Lower leg skin (tissue), 4 donors: ENCODE results near the gene NAPG. TPM values are rescaled to one million over a fixed set of nuclear protein-coding genes. Genes with fewer than 3 reads are reported as not detected.

Experiments
- DNase-seq, 2 donors: peaks; one replicate each; pipeline ENCODE4 v3.0.0-alpha.2; 2019; ENCODE audit warnings: low spot score in 2 of 2
- H3K4me3 ChIP-seq: fragments of 200-600 bp; sonication (generic); 2 replicates; pipeline ENCODE4 v1.5.1; 2017; ENCODE audit warnings: mild to moderate bottlenecking, low read depth; ENCODE audit not compliant: poor library complexity, severe bottlenecking
- POLR2A ChIP-seq, 2 donors: fragments of 450-650 bp; IDR thresholded peaks; one replicate each; pipeline ENCODE4 v1.6.1; 2016 to 2017; ENCODE audit warnings: antibody characterized with exemption in 2 of 2, mild to moderate bottlenecking in 1 of 2, moderate library complexity in 1 of 2
- WGBS, 2 donors: methylation state at CpG; one replicate each; pipeline ENCODE4 v1.1.5; 2018; 5-methylcytosine and 5-hydroxymethylcytosine counted together
- intact Hi-C: fragments of 100-400 bp; cut with DNase I; formaldehyde crosslinking; loops from one replicate; pipeline ENCODE4 v1.15.0; 2023; ENCODE audit warnings: low total_unique reads
- total RNA-seq, 4 donors: library from RNA; depleted of rRNA; stranded (reverse); fragments of >200 nt; gene quantifications; one replicate each; pipeline ENCODE4 v1.1.0, GENCODE V29; 2016
- TF ChIP-seq, protein P1 (sequence below), 3 donors: fragments of 450-650 bp; IDR thresholded peaks; one replicate each; pipeline ENCODE4 v1.5.1; 2016; ENCODE audit warnings: antibody characterized with exemption in 3 of 3, mild to moderate bottlenecking in 3 of 3, moderate library complexity in 2 of 3

NAPG gene
- total RNA-seq, 4 donors from 2014 or later = 15.6 to 25.7 (median 22.0) TPM

DNA sequence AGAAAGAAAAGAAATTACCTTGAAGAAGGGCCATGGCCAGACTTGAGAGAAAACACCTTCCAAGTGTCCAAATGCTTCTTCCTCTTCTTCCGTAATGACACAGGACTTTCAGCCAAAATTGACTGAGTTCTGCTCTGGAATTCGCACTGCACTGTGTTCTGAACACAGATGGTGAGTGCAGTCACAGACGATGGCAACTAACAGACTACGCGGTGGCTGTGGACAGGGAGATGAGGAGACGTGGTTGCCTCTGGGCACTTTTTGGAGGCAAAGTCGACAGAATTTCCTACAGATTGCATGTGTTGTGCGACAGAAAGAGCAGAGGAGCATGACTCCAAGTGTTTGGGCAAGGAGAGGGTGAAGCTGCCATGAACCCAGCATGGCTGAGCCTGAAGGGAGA lies 4.3 kb upstream of the NAPG start:
- TF ChIP-seq, protein P1, sequence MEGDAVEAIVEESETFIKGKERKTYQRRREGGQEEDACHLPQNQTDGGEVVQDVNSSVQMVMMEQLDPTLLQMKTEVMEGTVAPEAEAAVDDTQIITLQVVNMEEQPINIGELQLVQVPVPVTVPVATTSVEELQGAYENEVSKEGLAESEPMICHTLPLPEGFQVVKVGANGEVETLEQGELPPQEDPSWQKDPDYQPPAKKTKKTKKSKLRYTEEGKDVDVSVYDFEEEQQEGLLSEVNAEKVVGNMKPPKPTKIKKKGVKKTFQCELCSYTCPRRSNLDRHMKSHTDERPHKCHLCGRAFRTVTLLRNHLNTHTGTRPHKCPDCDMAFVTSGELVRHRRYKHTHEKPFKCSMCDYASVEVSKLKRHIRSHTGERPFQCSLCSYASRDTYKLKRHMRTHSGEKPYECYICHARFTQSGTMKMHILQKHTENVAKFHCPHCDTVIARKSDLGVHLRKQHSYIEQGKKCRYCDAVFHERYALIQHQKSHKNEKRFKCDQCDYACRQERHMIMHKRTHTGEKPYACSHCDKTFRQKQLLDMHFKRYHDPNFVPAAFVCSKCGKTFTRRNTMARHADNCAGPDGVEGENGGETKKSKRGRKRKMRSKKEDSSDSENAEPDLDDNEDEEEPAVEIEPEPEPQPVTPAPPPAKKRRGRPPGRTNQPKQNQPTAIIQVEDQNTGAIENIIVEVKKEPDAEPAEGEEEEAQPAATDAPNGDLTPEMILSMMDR (IDR thresholded peaks at IDR 0.05) = no peak
- TF ChIP-seq POLR2A (IDR thresholded peaks at IDR 0.05) = no peak
- intact Hi-C loops = loop anchor here (1.0 to 2.0 kb wide), 2 partner anchors 547 to 551 kb away; no protein-coding TSS in a partner anchor
- no peak overlapping the region for H3K4me3 ChIP-seq
- DNase-seq = no peak
- 75 to 76% methylated on average over 8 of the region's 8 CpGs for WGBS, 2 donors

DNA sequence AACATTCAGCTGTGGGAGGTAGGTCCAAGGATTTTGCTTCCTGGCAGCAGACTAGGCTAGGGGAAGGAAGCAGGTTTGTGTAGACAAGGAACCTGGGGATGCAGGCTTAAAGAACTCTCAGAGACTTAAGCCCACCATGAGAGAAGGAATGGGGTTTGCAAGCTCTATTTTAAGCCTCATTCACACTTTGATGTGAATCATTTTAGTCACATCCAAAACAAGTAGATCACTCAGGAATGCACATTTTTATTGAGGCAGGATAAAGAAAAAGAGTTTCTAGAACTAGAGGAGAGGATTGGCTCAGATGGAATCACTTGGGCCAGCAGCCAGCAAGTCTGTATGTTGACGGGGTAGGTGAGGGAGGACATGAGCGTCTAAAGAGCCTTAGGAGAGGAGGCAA lies 3.3 kb upstream of the NAPG start:
- intact Hi-C loops = no loop called here
- 84 to 87% methylated on average over 2 of the region's 2 CpGs for WGBS, 2 donors
- DNase-seq = no peak
- TF ChIP-seq POLR2A (IDR thresholded peaks at IDR 0.05) = no peak
- TF ChIP-seq, protein P1 (IDR thresholded peaks at IDR 0.05) = no peak
- H3K4me3 ChIP-seq = no peak overlapping the region

DNA sequence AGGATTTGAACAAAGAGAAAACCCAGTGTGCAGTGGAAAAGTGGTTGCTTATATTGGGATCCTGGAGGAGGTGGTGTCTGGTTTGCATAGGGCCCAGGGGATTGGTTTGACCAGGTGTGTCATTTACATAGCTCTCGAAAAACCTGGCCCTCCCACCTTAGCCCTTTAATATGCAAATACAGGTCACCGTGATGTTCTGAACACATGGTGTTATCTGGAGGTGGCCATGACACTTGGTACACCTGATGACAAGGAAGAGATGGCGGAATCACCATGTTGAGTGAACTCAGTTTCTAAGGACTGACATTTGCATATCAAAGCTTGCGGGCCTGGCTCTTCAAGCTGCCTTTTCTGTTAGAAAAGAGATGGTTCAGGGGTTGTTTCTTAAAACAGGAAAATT lies 2.3 kb upstream of the NAPG start:
- no peak overlapping the region for H3K4me3 ChIP-seq
- TF ChIP-seq, protein P1 (IDR thresholded peaks at IDR 0.05) = no peak
- TF ChIP-seq POLR2A (IDR thresholded peaks at IDR 0.05) = no peak
- intact Hi-C loops = no loop called here
- WGBS, 2 donors = 86 to 88% methylated on average over 4 of the region's 4 CpGs
- DNase-seq = no peak

DNA sequence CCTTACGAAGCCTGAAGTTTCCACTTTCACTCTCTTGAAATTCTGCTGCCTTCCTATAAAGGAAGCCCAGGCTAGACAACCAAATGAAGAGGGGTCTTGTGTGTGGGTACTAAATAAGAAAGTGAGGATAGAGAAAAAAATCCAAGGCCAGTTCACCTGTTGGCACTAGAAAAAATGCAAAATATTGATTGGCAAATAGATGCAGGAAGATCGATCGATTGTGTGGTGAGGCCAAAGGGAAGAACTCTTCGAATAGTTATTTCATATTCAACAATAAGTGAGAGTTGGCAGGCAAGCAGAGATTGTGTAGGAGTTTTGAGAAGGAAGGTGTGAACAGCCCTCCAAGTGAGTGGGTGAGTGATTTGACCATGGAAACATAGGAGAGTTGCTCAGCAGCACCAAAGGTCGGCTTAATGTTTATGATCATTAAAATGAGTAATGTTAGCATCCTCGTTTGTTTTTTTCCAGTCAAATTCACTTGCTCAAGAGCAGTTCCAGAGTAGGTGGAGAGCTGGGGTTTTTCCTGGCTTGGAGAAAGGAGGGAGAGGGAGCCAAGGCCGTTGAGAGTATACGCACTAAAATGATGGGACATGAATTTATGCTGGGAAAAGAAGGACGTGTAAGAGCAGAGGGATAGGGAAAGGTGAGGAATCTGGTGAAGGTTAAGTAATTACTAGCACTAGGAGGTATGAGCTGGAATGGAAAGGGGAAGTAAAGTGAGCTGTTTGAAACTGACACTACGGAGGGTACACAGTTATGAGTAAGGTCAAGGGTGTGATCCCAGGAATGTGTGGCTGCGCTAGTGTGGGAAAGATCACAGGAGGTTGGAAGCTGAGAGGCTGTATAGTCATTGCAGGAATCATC lies 1.1 kb upstream of the NAPG start:
- H3K4me3 ChIP-seq = no peak overlapping the region
- 48 to 49% methylated on average over 11 of the region's 11 CpGs for WGBS, 2 donors
- TF ChIP-seq POLR2A (IDR thresholded peaks at IDR 0.05) = no peak
- TF ChIP-seq, protein P1 (IDR thresholded peaks at IDR 0.05) = no peak
- DNase-seq = no peak
- intact Hi-C loops = no loop called here

DNA sequence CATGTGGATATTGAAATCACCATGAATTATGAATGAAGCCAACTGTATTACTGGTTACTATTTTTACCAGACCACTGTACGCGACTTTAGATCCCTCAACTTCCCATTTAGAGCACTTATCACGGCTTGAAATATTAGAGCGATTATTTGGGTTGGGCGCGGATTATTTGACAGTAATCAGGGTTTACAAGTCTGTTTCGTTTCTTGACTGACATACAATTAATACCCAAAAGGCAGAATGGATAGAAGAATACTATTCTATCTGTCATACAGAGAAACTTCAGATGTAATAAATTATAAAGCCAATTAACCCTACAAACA lies 496 bp upstream of the NAPG start:
- intact Hi-C loops = no loop called here
- DNase-seq = no peak
- 57 to 62% methylated on average over 7 of the region's 7 CpGs for WGBS, 2 donors

More for the DNA sequence above, 496 bp upstream of the NAPG start:
- TF ChIP-seq POLR2A (IDR thresholded peaks at IDR 0.05) = no peak
- TF ChIP-seq, protein P1 (IDR thresholded peaks at IDR 0.05) = no peak
- H3K4me3 ChIP-seq = no peak overlapping the region
